A549 (cell line): ENCODE data around the gene METTL5. TPM values are rescaled to one million over a fixed set of nuclear protein-coding genes. Genes with fewer than 3 reads are reported as not detected.

Source experiments
- ATAC-seq, 2 experiments: fragments of 200-7000 bp in 1 of 2; fragments of >200 bp in 1 of 2; cut with Nextera tagmentation in 1 of 2; cut with Tn5 transposase in 1 of 2; 3 replicates each; pipeline versions ENCODE4 v1.8.0 to v1.9.1; 2018 to 2020; ENCODE audit warnings: mild to moderate bottlenecking in 1 of 2, moderate library complexity in 1 of 2
- CTCF ChIA-PET: fragments of 300-600 bp; sonication (Branson Sonifier 250); formaldehyde crosslinking; extraction: SDS; loops from one replicate; lab custom pipeline; 2021; ENCODE audit warnings: antibody characterized with exemption, inconsistent platforms; lab: Yijun Ruan, JAX
- POLR2A ChIA-PET: fragments of 350-600 bp; formaldehyde crosslinking; extraction: SDS; loops from one replicate; lab custom pipeline; 2021; ENCODE audit warnings: antibody characterized with exemption, inconsistent platforms; lab: Yijun Ruan, JAX
- DNase-seq, 2 experiments: peaks; one replicate each; pipeline versions ENCODE4 v3.0.0 to v3.0.0-alpha.2; 2011 to 2016; ENCODE audit warnings: low read depth in 1 of 2, low spot score in 1 of 2
- FAIRE-seq: peaks from 2 replicates; lab custom pipeline; 2011; peaks lifted over from hg19 to GRCh38; lab: Jason Lieb, UNC
- H3K27ac ChIP-seq, 2 experiments: fragments of >200 bp; sonication (Bioruptor Twin); formaldehyde crosslinking; 3 replicates each; pipeline ENCODE4 v1.5.1; 2016 to 2017
- H3K4me1 ChIP-seq: fragments of >200 bp; sonication (Bioruptor Twin); formaldehyde crosslinking; 3 replicates; pipeline ENCODE4 v1.6.1; 2016
- H3K4me2 ChIP-seq: fragments of >200 bp; sonication (Bioruptor Twin); formaldehyde crosslinking; 3 replicates; pipeline ENCODE4 v1.6.1; 2016
- H3K4me3 ChIP-seq: fragments of >200 bp; sonication (Bioruptor Twin); formaldehyde crosslinking; 3 replicates; pipeline ENCODE4 v1.5.1; 2016
- H3K9me3 ChIP-seq: fragments of >200 bp; sonication (Bioruptor Twin); formaldehyde crosslinking; 3 replicates; pipeline ENCODE4 v1.6.1; 2016
- BHLHE40 ChIP-seq: IDR thresholded peaks from 2 replicates; pipeline ENCODE4 v1.6.1; 2012; ENCODE audit warnings: low read depth, low read length, inconsistent platforms
- CEBPB ChIP-seq, 2 experiments: fragments of >200 bp in 1 of 2; sonication (Bioruptor Twin) in 1 of 2; formaldehyde crosslinking in 1 of 2; IDR thresholded peaks; 2 replicates each; pipeline ENCODE4 v1.6.1; 2012 to 2016
- CHD4 ChIP-seq: fragments of 200-600 bp; sonication (generic); IDR thresholded peaks from 2 replicates; pipeline ENCODE4 v1.6.1; 2016; ENCODE audit warnings: antibody characterized with exemption, mild to moderate bottlenecking, borderline replicate concordance
- EHF ChIP-seq: fragments of 250-450 bp; sonication (Bioruptor Pico); IDR thresholded peaks from 2 replicates; pipeline ENCODE4 v1.5.0; 2020; ENCODE audit warnings: mild to moderate bottlenecking
- EHMT2 ChIP-seq: fragments of 200-600 bp; sonication (generic); IDR thresholded peaks from 2 replicates; pipeline ENCODE4 v1.6.1; 2016; ENCODE audit warnings: antibody characterized with exemption, low read depth, mild to moderate bottlenecking, moderate library complexity
- FOSB ChIP-seq: fragments of 250-450 bp; sonication (Bioruptor Pico); IDR thresholded peaks from 2 replicates; pipeline ENCODE4 v1.5.0; 2020; ENCODE audit warnings: mild to moderate bottlenecking, moderate library complexity
- HDAC2 ChIP-seq: fragments of 200-600 bp; sonication (generic); IDR thresholded peaks from 2 replicates; pipeline ENCODE4 v1.6.1; 2016
- HOXB13 ChIP-seq: fragments of 250-450 bp; sonication (Bioruptor Pico); IDR thresholded peaks from 2 replicates; pipeline ENCODE4 v1.5.0; 2020; ENCODE audit warnings: low read depth, mild to moderate bottlenecking, moderate library complexity
- JUN ChIP-seq, 2 experiments: fragments of >200 bp; sonication (Bioruptor Twin); formaldehyde crosslinking; IDR thresholded peaks; 2 replicates in 1 of 2; 3 replicates in 1 of 2; pipeline ENCODE4 v1.6.1; 2016 to 2017
- JUNB ChIP-seq: fragments of >200 bp; sonication (Bioruptor Twin); formaldehyde crosslinking; IDR thresholded peaks from 2 replicates; pipeline ENCODE4 v1.6.1; 2016
- MAZ ChIP-seq: fragments of 150-350 bp; IDR thresholded peaks from 2 replicates; pipeline ENCODE4 v1.6.1; 2014; ENCODE audit warnings: antibody characterized with exemption, low read depth, low read length, borderline replicate concordance
- NPAS2 ChIP-seq: fragments of 250-450 bp; sonication (Bioruptor Pico); IDR thresholded peaks from 2 replicates; pipeline ENCODE4 v1.8.0; 2022; ENCODE audit warnings: mild to moderate bottlenecking, moderate library complexity, borderline replicate concordance
- PHF8 ChIP-seq: fragments of 200-600 bp; sonication (generic); IDR thresholded peaks from 2 replicates; pipeline ENCODE4 v1.6.1; 2016; ENCODE audit warnings: low read depth, mild to moderate bottlenecking, antibody characterized with exemption, moderate library complexity, borderline replicate concordance
- POLR2AphosphoS2 ChIP-seq: conservative IDR thresholded peaks from 2 replicates; pipeline ENCODE4 v1.6.1; 2012; ENCODE audit warnings: low read length, improper control_type of control experiment, inconsistent platforms
- RARB ChIP-seq: fragments of 250-450 bp; sonication (Bioruptor Pico); IDR thresholded peaks from 2 replicates; pipeline ENCODE4 v1.8.0; 2021; ENCODE audit warnings: mild to moderate bottlenecking, moderate library complexity
- RCOR1 ChIP-seq: fragments of 150-350 bp; IDR thresholded peaks from 2 replicates; pipeline ENCODE4 v1.6.1; 2014; ENCODE audit warnings: antibody characterized with exemption, low read length, low read depth
- RFX5 ChIP-seq: fragments of 450-650 bp; IDR thresholded peaks from 2 replicates; pipeline ENCODE4 v1.7.1; 2014; ENCODE audit warnings: antibody characterized with exemption, mild to moderate bottlenecking, moderate library complexity
- RNF2 ChIP-seq: fragments of 200-600 bp; sonication (generic); IDR thresholded peaks from 2 replicates; pipeline ENCODE4 v1.6.1; 2016; ENCODE audit warnings: low read depth, mild to moderate bottlenecking, antibody characterized with exemption, moderate library complexity, borderline replicate concordance
- SMC3 ChIP-seq: fragments of >200 bp; sonication (Bioruptor Twin); formaldehyde crosslinking; IDR thresholded peaks from 3 replicates; pipeline ENCODE4 v1.6.1; 2018; ENCODE audit warnings: inconsistent platforms
- ZC3H11A ChIP-seq: fragments of 450-650 bp; IDR thresholded peaks from 2 replicates; pipeline ENCODE4 v1.6.1; 2014; ENCODE audit warnings: antibody characterized with exemption, mild to moderate bottlenecking
- WGBS: methylation state at CpG from one replicate; pipeline ENCODE4 v1.1.6; 2017; ENCODE audit errors: missing lambda C conversion rate; 5-methylcytosine and 5-hydroxymethylcytosine counted together
- polyA plus RNA-seq, 4 experiments: library from polyadenylated mRNA; depleted of rRNA in 3 of 4; stranded (reverse); fragments of >200 nt; fragmentation: RNase III in 1 of 4; extraction: RNeasy Plus Mini Kit Qiagen cat#74134 plus additional on column Dnase treatment in 1 of 4; gene quantifications; 2 replicates in 3 of 4; 3 replicates in 1 of 4; pipeline ENCODE4 v1.2.3, GENCODE V29; 2011 to 2017
- TF ChIP-seq, protein P1 (sequence below): fragments of 450-650 bp; IDR thresholded peaks from 2 replicates; pipeline ENCODE4 v1.6.1; 2014; ENCODE audit warnings: antibody characterized with exemption
- TF ChIP-seq, protein P2 (sequence below): IDR thresholded peaks from 2 replicates; pipeline ENCODE4 v1.6.1; 2012
- TF ChIP-seq, protein P3 (sequence below): fragments of >200 bp; sonication (Bioruptor Twin); formaldehyde crosslinking; IDR thresholded peaks from 2 replicates; pipeline ENCODE4 v1.6.1; 2016
- TF ChIP-seq, protein P4 (sequence below): fragments of 250-450 bp; sonication (Bioruptor Pico); IDR thresholded peaks from 2 replicates; pipeline ENCODE4 v1.5.0; 2021; ENCODE audit warnings: mild to moderate bottlenecking, moderate library complexity, borderline replicate concordance

METTL5 gene
- polyA plus RNA-seq, 2 of the 4 experiments (the other 2 are of a cell fraction): 86.9 to 97.6 TPM

DNA sequence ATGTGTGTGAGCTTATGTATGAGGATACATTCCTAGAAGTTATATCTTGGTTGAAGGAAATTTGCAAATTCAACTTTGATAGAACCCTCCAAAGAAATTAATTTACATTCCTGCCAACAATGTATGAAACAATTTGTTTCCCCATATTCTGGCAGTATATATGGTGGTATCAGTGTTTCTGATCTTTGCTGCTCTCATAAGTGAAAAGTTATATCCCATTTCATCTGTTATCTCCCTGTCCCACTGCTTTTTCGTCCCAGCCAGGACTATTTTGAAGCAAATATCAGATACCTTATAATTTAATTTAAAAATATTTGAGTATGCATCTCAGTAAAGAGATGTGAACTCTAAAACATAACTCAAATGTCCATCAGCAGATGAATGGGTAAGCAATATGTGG lies 9.7 kb upstream of the METTL5 start:
- Histone ChIP-seq H3K27ac (no peak overlapping the region), H3K4me2 (no peak overlapping the region), H3K4me3 (no peak overlapping the region), H3K4me1 (no peaks in the 10 kb centered on the region), H3K9me3 (no peaks in the 10 kb centered on the region)
- ATAC-seq (no peak), DNase-seq (no peak), FAIRE-seq (no peak)
- TF ChIP-seq PHF8 (no peak), HDAC2 (no peak), BHLHE40 (no peak), RARB (no peak), CHD4 (no peak), RNF2 (no peak), POLR2AphosphoS2 (no peak), SMC3 (no peak), MAZ (no peak)
- TF ChIP-seq, protein P1, sequence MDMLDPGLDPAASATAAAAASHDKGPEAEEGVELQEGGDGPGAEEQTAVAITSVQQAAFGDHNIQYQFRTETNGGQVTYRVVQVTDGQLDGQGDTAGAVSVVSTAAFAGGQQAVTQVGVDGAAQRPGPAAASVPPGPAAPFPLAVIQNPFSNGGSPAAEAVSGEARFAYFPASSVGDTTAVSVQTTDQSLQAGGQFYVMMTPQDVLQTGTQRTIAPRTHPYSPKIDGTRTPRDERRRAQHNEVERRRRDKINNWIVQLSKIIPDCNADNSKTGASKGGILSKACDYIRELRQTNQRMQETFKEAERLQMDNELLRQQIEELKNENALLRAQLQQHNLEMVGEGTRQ: no peak
- TF ChIP-seq, protein P2, sequence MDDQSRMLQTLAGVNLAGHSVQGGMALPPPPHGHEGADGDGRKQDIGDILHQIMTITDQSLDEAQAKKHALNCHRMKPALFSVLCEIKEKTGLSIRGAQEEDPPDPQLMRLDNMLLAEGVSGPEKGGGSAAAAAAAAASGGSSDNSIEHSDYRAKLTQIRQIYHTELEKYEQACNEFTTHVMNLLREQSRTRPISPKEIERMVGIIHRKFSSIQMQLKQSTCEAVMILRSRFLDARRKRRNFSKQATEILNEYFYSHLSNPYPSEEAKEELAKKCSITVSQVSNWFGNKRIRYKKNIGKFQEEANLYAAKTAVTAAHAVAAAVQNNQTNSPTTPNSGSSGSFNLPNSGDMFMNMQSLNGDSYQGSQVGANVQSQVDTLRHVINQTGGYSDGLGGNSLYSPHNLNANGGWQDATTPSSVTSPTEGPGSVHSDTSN: no peak
- CTCF ChIA-PET: interaction anchor here (1.1 kb wide), 1 partner anchor 15 kb away, joined by 3 read pairs; no protein-coding TSS in a partner anchor
- 100% methylated on average over 1 of the region's 1 CpG for WGBS
- POLR2A ChIA-PET: no interaction called here

- DNase-seq (peak in 1 of 2 experiments; percentile 32), FAIRE-seq (no peak), ATAC-seq (peak; percentile 21 to 25; a peak in 5 of 6 replicates)
- POLR2A ChIA-PET: no interaction called here
- TF ChIP-seq, protein P3, sequence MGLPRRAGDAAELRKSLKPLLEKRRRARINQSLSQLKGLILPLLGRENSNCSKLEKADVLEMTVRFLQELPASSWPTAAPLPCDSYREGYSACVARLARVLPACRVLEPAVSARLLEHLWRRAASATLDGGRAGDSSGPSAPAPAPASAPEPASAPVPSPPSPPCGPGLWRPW: no peak
- TF ChIP-seq RFX5 (no peak), EHMT2 (no peak), JUNB (no peak), JUN (IDR thresholded peaks at IDR 0.05) (no peak), HOXB13 (CRISPR knock-in tag) (no peak), ZC3H11A (no peak), EHF (CRISPR knock-in tag) (no peak), CEBPB (IDR thresholded peaks at IDR 0.05) (no peak), NPAS2 (CRISPR knock-in tag) (no peak), FOSB (no peak), RCOR1 (no peak)
- TF ChIP-seq, protein P4, sequence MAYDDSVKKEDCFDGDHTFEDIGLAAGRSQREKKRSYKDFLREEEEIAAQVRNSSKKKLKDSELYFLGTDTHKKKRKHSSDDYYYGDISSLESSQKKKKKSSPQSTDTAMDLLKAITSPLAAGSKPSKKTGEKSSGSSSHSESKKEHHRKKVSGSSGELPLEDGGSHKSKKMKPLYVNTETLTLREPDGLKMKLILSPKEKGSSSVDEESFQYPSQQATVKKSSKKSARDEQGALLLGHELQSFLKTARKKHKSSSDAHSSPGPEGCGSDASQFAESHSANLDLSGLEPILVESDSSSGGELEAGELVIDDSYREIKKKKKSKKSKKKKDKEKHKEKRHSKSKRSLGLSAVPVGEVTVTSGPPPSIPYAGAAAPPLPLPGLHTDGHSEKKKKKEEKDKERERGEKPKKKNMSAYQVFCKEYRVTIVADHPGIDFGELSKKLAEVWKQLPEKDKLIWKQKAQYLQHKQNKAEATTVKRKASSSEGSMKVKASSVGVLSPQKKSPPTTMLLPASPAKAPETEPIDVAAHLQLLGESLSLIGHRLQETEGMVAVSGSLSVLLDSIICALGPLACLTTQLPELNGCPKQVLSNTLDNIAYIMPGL (CRISPR knock-in tag): no peak
- peak overlapping the region; percentile 98 for H3K4me2 ChIP-seq
- CTCF ChIA-PET: interaction anchor here (0.8 to 2.7 kb wide), 6 partner anchors 49 to 104 kb away, joined by 3 to 11 read pairs (median 4); no protein-coding TSS in a partner anchor
- no peaks in the 10 kb centered on the region for H3K9me3 ChIP-seq
- under 1% methylated on average over 11 of the region's 13 CpGs for WGBS
- H3K4me1 ChIP-seq: peaks cover 16% of the 10 kb centered on the region
- H3K27ac ChIP-seq: peak overlapping the region; percentile 91
- peak overlapping the region; percentile 90 for H3K4me3 ChIP-seq
Measured at GRCh38 chr2:169828141-169828811, 3.6 kb upstream of the METTL5 start.
